GM18520 (cell line): ENCODE measurements around the gene TRIO.
A peak's percentile ranks its signal among the peaks of the same experiment; 100 is the strongest.

Experiments
- ATAC-seq: cut with Tn5 transposase; IDR thresholded peaks from one replicate; pipeline ENCODE4 v1.9.1; 2021; ENCODE audit not compliant: unreplicated experiment

The TRIO gene

GRCh38 chr5:14145435-14146334 lies 2.5 kb downstream of the TRIO start:
- ATAC-seq = no peak

DNA sequence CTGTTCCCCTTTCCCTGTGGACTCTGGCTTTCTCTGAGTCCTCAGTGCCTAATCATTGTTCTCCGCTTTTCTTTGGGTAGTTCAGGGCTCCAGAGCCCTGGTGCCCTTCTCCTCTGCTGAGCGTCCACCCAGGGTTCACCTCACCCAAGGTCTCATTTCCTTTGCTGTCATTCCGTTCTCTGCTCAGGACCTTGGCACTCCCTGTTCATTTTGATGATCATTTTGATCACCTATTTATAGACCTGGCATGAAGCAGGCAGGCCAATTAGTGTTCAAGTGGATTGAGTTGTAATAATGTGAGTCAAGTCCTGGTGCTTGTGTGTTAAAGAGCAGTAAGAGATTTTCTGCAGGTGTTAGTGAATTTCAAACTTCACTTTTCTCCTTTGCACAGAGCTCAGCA lies 3.6 kb downstream of the TRIO start:
- ATAC-seq = no peak

DNA sequence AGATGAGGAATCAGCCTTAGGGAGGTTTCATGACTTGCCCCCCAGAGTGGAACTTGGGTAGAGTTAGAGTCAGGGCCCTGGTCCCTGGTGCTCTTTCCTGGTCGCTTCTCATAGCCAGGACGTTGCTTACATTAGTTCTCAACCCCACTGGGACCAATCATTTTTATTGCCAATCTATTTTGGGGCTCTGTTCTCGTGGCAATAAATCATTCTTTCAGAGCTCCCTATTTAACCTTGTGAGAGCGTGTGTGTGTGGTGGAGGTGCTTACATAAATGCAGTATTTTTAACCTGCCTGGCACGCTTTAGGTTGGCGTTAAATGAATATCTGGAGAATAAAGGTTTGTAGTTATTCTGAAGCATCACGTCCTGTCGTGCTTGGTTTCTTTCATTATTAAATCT lies 4.1 kb downstream of the TRIO start:
- no peak for ATAC-seq

- no peak for ATAC-seq
Measured at GRCh38 chr5:14148483-14148882, 5.3 kb downstream of the TRIO start.

GRCh38 chr5:14148890-14149671 lies 5.9 kb downstream of the TRIO start:
- no peak for ATAC-seq

GRCh38 chr5:14149672-14150274 lies 6.6 kb downstream of the TRIO start:
- ATAC-seq = no peak

- ATAC-seq = no peak
Measured at GRCh38 chr5:14151416-14151815, 8.3 kb downstream of the TRIO start.

DNA sequence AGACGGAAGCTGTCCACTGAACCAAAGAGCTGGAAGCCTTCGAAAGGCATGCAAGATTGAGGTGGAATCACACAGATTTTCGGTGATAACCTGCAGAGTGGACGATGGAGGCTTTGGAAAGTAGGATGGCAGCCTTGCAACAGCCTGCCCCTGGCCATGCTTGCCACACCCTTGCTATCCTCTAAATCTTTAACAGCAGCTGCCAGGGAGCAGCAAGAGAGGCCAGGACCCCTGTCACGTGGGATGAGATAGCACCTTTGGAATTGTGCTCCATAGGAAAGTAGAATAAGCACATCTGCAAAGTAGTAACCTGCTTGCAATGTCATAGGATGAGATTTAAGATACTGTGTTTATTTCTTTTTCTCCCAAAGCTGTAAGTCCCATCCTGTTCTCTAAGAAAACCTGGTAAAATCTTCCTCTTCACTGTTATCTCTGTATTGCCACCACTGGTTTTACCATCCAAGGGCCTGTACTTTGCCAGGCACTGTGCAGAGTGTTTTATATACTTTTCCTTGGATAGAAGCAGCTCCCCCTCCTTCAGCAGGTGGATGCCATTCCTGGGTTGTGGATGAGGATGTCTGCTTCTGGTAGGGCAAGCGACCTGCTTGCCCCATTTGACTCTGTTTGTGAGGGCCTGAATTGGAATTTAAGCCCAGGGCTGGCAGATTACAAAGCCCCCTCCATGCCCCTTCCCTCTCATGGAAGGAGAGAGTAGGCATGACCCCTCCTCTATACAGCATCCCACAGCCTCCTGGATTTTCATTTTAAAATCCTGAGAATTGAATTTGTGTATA lies 10.1 kb downstream of the TRIO start:
- no peak for ATAC-seq

GRCh38 chr5:14153932-14154731 lies 11.0 kb downstream of the TRIO start:
- ATAC-seq = no peak

DNA sequence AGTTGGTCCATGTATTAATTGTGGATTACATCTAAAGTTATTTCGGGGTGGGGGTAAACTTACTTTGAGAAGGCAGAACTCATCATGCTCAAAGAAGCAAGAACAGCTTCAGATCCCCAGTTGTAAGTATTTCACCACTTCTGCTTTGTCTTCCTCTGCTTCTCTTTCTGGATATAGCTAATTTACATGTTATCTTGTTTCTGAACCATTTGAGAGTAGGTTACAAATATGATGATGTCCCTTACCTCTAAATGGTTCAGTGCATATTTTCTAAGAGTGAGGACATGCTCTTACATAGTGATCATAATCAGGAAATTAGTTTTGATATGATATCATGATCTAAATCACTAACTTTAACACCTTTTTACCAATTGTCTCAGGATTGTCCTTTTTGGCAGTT lies 11.9 kb downstream of the TRIO start:
- peak; percentile 37 for ATAC-seq

DNA sequence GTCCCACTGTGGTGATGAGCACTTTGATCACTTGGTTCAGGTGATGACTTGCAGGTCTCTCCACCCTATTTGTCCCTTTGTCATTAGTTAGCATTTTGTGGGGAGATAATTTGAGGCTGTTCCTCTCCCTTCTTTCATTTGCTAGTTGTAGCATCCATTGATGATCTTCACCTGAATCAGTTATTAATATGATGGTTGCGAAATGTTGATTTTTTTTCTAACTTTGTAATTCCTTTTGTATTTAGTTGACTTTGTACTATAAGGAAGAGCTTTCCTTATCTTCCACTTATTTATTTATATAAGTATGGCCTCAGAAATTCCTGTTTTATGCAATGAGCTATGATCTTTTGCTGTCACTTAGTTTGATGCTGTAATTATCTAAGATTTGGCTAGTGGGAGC lies 12.6 kb downstream of the TRIO start:
- no peak for ATAC-seq

DNA sequence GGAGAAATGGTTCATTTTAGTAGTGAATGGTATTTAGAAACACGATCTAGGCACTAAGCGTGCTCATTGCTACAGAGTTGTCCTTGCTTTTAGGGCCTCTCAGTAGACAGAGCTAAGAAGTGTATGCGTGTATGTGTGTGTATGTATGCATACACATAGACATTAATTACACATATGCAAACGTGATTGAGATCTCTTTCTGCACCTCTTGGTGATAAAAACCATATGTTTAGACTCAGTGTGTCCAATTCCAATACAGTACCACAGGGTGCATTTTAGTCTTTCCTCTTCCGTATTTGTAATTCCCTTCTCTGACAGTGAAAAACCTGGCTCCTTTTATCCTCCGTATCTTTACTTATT lies 13.1 kb downstream of the TRIO start:
- ATAC-seq = peak; percentile 6

- peak; percentile 74 for ATAC-seq
Measured at GRCh38 chr5:14156650-14157492, 13.7 kb downstream of the TRIO start.

GRCh38 chr5:14157493-14157782 lies 14.3 kb downstream of the TRIO start:
- no peak for ATAC-seq

DNA sequence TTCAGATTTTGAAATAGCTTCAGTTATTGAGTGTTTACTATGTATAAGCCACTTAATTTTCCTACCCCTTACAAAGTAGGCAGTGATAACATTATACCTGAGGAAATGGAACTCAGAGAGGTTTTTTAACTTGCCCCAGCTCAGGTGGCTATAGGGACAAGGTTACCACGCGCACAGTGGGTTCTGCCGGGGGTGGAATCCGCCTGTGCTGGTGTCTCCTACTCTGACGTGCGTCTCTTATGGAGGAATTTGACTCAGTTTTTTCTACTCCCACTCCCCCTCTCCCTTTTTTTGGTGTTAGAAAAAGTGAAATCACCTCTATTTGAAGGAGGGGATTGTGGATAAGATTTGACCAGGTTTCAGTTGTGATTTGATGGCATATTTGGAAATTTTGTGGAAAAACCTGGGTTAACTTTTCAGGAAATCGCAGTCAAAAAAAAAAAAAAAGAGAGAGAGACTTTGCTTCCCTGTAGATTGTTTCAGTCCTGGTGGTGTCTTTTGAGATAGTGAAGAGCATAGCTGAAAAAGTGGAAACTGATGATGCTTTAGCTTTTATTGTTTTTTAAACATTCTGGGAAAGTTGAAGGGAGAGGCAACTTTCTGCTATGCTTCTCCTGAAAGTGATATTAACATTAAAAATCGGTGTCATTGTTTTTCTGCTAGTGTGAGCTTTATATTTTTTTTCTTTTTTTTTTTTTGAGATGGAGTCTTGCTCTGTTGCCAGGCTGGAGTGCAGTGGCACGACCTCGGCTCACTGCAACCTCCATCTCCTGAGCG lies 15.9 kb downstream of the TRIO start:
- no peak for ATAC-seq

GRCh38 chr5:14161825-14162556 lies 18.8 kb downstream of the TRIO start:
- no peak for ATAC-seq

GRCh38 chr5:14164164-14165163 lies 21.3 kb downstream of the TRIO start:
- no peak for ATAC-seq
